SK-N-SH treated with all-trans-retinoic acid at 6 μM for 48 hours (cell line): ENCODE measurements around the gene PTPRN2.

Source experiments
- TCF4 ChIP-seq: fragments of 250-450 bp; sonication (Bioruptor Pico); IDR thresholded peaks from 2 replicates; pipeline ENCODE4 v1.8.0; 2021; ENCODE audit warnings: mild to moderate bottlenecking, moderate library complexity, borderline replicate concordance
- TF ChIP-seq, protein P1 (sequence below): fragments of 250-450 bp; sonication (Bioruptor Pico); IDR thresholded peaks from 2 replicates; pipeline ENCODE4 v1.8.0; 2020; ENCODE audit warnings: mild to moderate bottlenecking, moderate library complexity, borderline replicate concordance

- TF ChIP-seq, protein P1, sequence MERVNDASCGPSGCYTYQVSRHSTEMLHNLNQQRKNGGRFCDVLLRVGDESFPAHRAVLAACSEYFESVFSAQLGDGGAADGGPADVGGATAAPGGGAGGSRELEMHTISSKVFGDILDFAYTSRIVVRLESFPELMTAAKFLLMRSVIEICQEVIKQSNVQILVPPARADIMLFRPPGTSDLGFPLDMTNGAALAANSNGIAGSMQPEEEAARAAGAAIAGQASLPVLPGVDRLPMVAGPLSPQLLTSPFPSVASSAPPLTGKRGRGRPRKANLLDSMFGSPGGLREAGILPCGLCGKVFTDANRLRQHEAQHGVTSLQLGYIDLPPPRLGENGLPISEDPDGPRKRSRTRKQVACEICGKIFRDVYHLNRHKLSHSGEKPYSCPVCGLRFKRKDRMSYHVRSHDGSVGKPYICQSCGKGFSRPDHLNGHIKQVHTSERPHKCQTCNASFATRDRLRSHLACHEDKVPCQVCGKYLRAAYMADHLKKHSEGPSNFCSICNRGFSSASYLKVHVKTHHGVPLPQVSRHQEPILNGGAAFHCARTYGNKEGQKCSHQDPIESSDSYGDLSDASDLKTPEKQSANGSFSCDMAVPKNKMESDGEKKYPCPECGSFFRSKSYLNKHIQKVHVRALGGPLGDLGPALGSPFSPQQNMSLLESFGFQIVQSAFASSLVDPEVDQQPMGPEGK (CRISPR knock-in tag), result no peak
- no peak for TF ChIP-seq TCF4 (CRISPR knock-in tag)
Measured at GRCh38 chr7:158073845-158074840, 513.5 kb downstream of the PTPRN2 start.
